Measurements from ENCODE around the gene DDX43.
"Not testable (repeated sequence)": the region's sequence is repeated elsewhere in the genome, so short reads cannot be mapped to it uniquely, and the experiment has no call there.

The DDX43 gene

DNA sequence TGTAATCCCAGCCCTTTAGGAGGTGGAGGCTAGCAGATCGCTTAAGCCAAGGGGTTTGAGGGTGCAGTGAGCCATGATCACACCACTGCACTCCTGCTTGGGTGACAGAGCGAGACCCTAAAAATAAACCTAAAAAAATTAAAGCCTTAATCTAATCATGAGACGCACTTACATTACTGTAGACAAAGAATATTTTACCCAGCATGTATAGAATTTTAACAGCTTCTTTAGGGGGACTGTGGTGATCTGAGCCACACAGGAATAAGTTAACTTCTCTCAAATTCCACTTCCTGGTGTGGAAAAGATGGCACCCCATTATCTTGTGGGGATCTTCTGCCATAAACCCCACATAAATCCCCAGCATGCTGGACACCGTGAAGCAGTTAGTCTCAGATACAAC is 22.6 kb upstream of the DDX43 start:
- Mint-ChIP-seq H3K4me3 (no peak overlapping the region), H3K9me3 (no peaks in the 10 kb centered on the region), H3K4me1 (ENCODE audit: low read depth) (no peaks in the 10 kb centered on the region), H3K27ac (no peak overlapping the region), H3K27me3 (ENCODE audit: low read depth) (peaks cover 2% of the 10 kb centered on the region), H3K36me3 (ENCODE audit: low read depth) (no peaks in the 10 kb centered on the region)
- no peak for DNase-seq (ENCODE audit: low spot score)

- no peaks in the 10 kb centered on the region for H3K4me1 Mint-ChIP-seq (ENCODE audit: low read depth)
- no peak for DNase-seq (ENCODE audit: low spot score)
Measured at GRCh38 chr6:73372516-73372915, 22.1 kb upstream of the DDX43 start.

DNA sequence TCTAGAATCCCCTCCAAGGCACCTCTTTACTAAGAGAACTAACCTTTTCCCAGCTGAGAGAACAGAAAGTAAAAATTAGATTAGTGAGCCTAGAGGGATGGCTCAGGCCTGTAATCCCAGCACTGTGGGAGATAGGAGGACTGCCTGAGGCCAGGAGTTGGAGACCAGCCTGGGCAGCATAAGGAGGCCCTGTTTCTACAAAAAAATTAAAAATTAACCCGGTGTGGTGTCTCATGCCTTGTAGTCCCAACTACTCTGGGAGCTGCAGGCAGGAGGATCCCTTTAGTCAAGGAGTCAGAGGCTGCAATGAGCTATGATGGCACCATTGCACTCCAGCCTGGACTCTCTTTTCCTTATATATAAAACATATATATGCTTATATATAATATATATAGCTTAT is 19.4 kb upstream of the DDX43 start:
- Mint-ChIP-seq H3K36me3 (ENCODE audit: low read depth) (no peaks in the 10 kb centered on the region), H3K4me3 (no peak overlapping the region), H3K27me3 (ENCODE audit: low read depth) (no peaks in the 10 kb centered on the region), H3K4me1 (ENCODE audit: low read depth) (no peaks in the 10 kb centered on the region), H3K9me3 (no peaks in the 10 kb centered on the region), H3K27ac (no peak overlapping the region)
- no peak for DNase-seq (ENCODE audit: low spot score)

More at GRCh38 chr6:73372516-73372915, 22.1 kb upstream of the DDX43 start:
- H3K9me3 Mint-ChIP-seq, result no peaks in the 10 kb centered on the region
- H3K36me3 Mint-ChIP-seq (ENCODE audit: low read depth), result no peaks in the 10 kb centered on the region
- no peak overlapping the region for H3K27ac Mint-ChIP-seq
- H3K4me3 Mint-ChIP-seq, result no peak overlapping the region
- H3K27me3 Mint-ChIP-seq (ENCODE audit: low read depth), result peaks cover 2% of the 10 kb centered on the region

DNA sequence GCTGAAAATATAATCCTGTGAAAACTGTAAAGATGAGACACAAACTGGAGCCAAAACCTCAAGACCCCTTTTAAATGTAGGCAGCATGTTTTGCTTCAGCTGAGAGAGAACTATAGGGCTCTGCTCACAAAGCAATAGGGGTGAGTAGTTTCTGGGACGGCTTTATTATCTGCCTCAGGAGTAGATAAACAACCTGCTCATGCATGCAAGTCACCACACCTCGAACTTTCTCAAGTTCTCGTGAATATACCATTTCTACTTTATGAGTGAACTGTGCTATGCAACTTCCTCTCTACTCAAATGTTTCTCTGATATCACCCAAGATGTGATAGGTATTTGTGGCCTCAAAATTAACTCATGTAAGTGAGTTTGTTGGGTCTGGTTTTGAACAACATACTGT is 17.4 kb upstream of the DDX43 start:
- Mint-ChIP-seq H3K4me1 (ENCODE audit: low read depth) (no peaks in the 10 kb centered on the region), H3K27ac (no peak overlapping the region), H3K9me3 (no peaks in the 10 kb centered on the region), H3K4me3 (no peak overlapping the region), H3K27me3 (ENCODE audit: low read depth) (no peaks in the 10 kb centered on the region), H3K36me3 (ENCODE audit: low read depth) (no peaks in the 10 kb centered on the region)
- DNase-seq (ENCODE audit: low spot score), result no peak

DNA sequence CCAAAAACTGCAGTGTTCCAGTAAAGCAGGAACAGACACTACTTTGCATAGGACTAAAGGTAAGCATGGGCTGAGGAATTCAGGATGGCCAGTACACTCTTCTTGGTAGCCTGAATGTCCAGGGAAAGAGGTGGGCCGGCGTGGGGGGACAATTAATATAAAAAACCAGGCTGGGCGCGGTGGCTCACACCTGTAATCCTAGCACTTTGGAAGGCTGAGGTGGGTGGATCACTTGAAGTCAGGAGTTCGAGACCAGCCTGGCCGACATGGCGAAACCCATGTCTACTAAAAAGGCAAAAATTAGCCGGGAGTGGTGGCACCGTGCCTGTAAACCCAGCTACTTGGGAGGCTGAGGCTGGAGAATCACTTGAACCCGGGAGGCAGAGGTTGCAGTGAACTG is 13.1 kb upstream of the DDX43 start:
- not testable (repeated sequence) for H3K36me3 Mint-ChIP-seq (ENCODE audit: low read depth); H3K4me1 Mint-ChIP-seq (ENCODE audit: low read depth)

DNA sequence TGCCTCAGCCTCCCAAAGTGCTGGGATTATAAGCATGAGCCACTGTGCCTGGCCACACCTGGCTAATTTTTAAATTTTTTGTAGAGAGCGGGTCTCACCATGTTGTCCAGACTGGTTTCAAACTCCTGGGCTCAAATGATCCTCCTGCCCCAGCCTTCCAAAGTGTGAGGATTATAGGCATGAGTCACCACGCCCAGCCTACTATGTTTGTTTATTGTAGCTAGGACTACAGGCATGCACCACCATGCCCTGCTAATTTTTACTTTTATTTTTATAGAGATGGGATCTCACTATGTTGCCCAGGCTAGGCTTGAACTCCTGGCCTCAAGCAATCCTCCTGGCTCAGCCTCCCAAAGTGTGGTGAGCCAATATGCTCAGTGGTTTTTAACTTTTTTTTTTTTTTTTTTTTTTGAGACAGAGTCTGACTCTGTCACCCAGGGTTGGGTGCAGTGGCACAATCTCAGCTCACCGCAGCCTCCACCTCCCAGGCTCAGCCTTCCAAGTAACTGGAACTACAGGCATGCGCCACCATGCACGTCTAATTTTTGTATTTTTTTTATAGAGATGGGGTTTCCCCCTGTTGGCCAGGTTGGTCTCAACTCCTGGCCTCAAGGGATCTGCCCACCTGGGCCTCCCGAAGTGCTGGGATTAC is 12.0 kb upstream of the DDX43 start:
- H3K4me3 Mint-ChIP-seq, result no peak overlapping the region
- H3K4me1 Mint-ChIP-seq (ENCODE audit: low read depth), result peaks cover 3% of the 10 kb centered on the region
- H3K27ac Mint-ChIP-seq, result no peak overlapping the region
- H3K27me3 Mint-ChIP-seq (ENCODE audit: low read depth), result peaks cover 4% of the 10 kb centered on the region
- DNase-seq (ENCODE audit: low spot score), result no peak
- H3K9me3 Mint-ChIP-seq, result no peaks in the 10 kb centered on the region
- peaks cover 1% of the 10 kb centered on the region for H3K36me3 Mint-ChIP-seq (ENCODE audit: low read depth)

More for the DNA sequence above, 13.1 kb upstream of the DDX43 start:
- H3K27ac Mint-ChIP-seq; H3K4me3 Mint-ChIP-seq; H3K9me3 Mint-ChIP-seq; H3K27me3 Mint-ChIP-seq (ENCODE audit: low read depth); DNase-seq (ENCODE audit: low spot score): not testable (repeated sequence)

GRCh38 chr6:73388433-73388799 is 6.2 kb upstream of the DDX43 start:
- DNase-seq (ENCODE audit: low spot score), result no peak
- Mint-ChIP-seq H3K9me3 (no peaks in the 10 kb centered on the region), H3K36me3 (ENCODE audit: low read depth) (peaks cover 2% of the 10 kb centered on the region), H3K4me3 (peak overlapping the region; percentile 84), H3K27ac (peak overlapping the region; percentile 84), H3K27me3 (ENCODE audit: low read depth) (peaks cover 2% of the 10 kb centered on the region), H3K4me1 (ENCODE audit: low read depth) (peaks cover 28% of the 10 kb centered on the region)

DNA sequence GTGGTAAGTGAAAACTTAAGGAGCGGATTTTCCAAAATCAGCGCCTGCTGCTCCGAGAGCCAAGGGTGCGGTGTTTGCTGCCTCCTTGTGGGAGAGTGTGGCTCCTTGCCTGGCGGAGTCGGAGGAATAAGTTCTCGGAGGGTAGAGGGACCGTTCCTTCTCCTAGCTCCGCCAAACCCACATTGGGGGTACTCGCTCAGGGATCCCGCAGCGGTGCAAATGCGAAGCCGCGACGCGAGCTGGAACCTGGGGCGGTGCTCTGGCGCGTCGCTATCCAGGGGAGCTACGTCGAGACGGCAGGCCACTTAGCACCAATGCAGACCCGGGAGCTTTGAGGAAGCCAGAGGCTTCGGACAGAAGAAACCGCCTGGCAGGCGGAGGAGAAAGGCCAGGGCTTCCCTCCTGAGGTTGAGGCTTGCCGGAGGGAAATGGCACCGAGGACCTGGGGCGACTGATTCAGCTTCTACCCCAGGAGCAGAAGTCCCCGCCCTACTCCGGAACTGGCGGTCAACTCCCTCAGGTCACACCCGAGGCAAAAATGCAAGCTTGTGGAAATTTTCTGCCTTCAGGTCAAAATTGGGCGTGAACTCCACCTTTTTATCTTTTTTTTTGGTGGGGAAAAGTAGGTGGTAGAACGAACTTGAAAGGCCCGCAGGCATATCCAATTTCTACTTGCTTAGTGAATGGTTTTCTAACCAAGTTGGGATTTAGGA is 5.7 kb upstream of the DDX43 start:
- H3K36me3 Mint-ChIP-seq (ENCODE audit: low read depth), result peaks cover 6% of the 10 kb centered on the region
- H3K27ac Mint-ChIP-seq, result peak overlapping the region; percentile 84
- peaks cover 28% of the 10 kb centered on the region for H3K4me1 Mint-ChIP-seq (ENCODE audit: low read depth)
- H3K9me3 Mint-ChIP-seq, result no peaks in the 10 kb centered on the region
- H3K4me3 Mint-ChIP-seq, result peak overlapping the region; percentile 84
- H3K27me3 Mint-ChIP-seq (ENCODE audit: low read depth), result peaks cover 2% of the 10 kb centered on the region
- peak; percentile 69 for DNase-seq (ENCODE audit: low spot score)

DNA sequence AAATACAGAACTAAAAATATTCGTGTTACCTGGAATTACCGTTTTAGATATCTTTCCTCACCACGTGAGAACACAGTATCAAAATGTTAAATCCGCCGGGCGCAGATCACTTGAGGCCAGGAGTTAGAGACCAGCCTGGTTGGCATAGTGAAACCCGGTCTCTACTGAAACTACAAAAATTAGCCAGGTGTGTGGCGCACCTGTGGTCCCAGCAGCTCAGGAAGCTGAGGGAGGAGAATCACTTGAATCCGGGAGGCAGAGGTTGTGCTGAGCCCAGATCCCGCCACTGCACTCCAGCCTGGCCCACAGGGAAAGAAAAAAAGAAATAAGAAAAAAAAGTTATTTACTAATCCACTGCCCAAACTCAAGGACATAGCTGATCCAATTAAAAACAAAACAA is 4.8 kb upstream of the DDX43 start:
- Mint-ChIP-seq H3K27me3 (ENCODE audit: low read depth) (peaks cover 2% of the 10 kb centered on the region), H3K4me1 (ENCODE audit: low read depth) (peaks cover 28% of the 10 kb centered on the region), H3K9me3 (no peaks in the 10 kb centered on the region), H3K27ac (no peak overlapping the region), H3K36me3 (ENCODE audit: low read depth) (peaks cover 5% of the 10 kb centered on the region), H3K4me3 (peak overlapping the region; percentile 9)
- no peak for DNase-seq (ENCODE audit: low spot score)

DNA sequence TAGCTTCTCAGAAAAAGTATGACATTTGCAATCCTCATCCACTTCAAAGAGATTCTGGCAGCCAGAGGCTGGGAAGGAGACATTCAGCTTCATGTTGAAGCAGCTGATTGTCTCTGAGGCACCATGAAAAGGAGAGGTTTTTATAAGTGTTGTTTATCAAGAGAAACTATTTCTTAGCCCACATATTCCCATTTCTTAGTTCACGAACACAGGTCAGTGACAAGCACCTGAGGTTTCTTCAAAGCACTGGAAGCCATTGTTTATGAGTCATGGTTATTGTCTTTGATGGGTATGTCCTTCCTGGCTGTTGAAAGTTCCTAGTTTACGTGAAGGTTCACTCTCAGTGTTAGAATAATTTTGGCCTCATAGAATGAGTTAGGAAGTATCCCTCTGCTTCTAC is 3.0 kb upstream of the DDX43 start:
- H3K36me3 Mint-ChIP-seq (ENCODE audit: low read depth), result peaks cover 5% of the 10 kb centered on the region
- no peaks in the 10 kb centered on the region for H3K27me3 Mint-ChIP-seq (ENCODE audit: low read depth)
- peak overlapping the region; percentile 23 for H3K4me3 Mint-ChIP-seq
- DNase-seq (ENCODE audit: low spot score), result no peak
- peaks cover 27% of the 10 kb centered on the region for H3K4me1 Mint-ChIP-seq (ENCODE audit: low read depth)
- no peak overlapping the region for H3K27ac Mint-ChIP-seq
- H3K9me3 Mint-ChIP-seq, result no peaks in the 10 kb centered on the region

DNA sequence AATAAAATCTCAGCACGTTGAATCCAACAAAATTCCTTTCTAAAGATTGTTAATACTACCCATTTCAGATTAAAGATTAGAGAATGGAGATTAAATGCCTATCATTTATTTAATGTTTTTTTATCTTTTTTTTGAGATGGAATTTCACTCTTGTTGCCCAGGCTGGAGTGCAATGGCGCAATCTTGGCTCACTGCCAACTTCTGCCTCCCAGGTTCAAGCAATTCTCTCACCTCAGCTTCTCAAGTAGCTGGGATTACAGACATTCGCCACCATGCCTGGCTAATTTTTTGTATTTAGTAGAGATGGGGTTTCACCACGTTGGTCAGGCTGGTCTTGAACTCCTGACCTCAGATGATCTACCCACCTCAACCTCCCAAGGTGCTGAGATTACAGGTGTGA is 2.4 kb upstream of the DDX43 start:
- H3K27me3 Mint-ChIP-seq (ENCODE audit: low read depth); H3K36me3 Mint-ChIP-seq (ENCODE audit: low read depth); H3K9me3 Mint-ChIP-seq; DNase-seq (ENCODE audit: low spot score); H3K4me3 Mint-ChIP-seq; H3K27ac Mint-ChIP-seq: not testable (repeated sequence)
- peaks cover 27% of the 10 kb centered on the region for H3K4me1 Mint-ChIP-seq (ENCODE audit: low read depth)

DNA sequence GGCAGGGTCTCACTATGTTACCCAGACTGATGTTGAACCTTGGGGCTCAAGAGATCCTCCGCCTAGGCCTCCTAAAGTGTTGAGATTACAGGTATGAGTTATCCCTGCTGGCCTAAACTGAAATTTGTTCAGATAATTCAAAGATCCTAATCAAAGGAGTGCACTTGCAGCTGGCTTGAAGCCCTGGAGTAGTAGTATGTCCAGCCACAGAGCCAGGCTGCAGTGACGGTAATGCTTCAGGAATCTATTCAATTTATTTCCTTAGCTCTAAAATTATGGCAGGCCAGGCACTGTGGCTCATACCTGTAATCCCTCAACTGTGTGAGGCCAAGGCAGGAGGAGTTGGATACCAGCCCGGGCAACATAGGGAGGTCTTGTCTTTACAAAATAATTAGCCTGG is 1.4 kb upstream of the DDX43 start:
- Mint-ChIP-seq H3K36me3 (ENCODE audit: low read depth) (peaks cover 5% of the 10 kb centered on the region), H3K4me3 (no peak overlapping the region), H3K9me3 (no peaks in the 10 kb centered on the region), H3K27me3 (ENCODE audit: low read depth) (no peaks in the 10 kb centered on the region), H3K4me1 (ENCODE audit: low read depth) (peaks cover 24% of the 10 kb centered on the region), H3K27ac (peak overlapping the region; percentile 28)
- DNase-seq (ENCODE audit: low spot score), result no peak

DNA sequence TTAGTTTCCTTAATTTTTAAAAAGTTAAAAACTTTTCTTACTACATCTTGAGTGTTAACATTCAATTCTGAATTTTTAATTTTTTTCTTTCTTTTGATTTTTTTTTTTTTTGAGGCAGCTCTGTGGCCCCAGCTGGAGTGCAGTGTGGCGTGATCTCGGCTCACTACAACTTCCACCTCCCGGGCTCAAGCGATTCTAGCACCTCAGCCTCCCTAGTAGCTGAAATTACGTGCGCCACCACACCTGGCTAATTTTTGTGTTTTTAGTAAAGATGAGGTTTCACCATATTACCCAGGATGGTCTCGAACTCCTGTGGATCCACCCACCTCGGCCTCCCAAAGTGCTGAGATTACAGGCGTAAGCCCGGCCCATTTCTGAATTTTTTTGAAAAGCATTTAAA is 1.2 kb downstream of the DDX43 start:
- H3K36me3 Mint-ChIP-seq (ENCODE audit: low read depth), result peaks cover 4% of the 10 kb centered on the region

DNA sequence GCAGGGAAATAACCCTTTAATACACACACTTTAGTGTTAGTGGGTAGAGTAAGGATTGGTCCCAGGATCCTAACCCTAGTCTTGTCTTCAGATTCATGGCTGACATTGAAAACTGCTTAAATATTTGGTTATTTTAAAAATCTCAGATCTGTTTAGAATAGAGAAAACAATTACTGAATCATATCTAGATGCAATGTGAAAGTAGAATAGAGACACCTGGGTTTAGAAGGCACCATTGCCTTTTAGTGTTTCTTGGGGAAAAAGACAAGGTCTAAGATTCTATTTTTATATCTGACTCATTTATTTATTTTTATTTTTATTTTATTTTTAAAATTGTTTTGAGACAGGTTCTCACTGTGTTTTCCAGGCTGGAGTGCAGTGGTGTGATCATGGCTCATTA is 6.0 kb downstream of the DDX43 start:
- Mint-ChIP-seq H3K9me3 (no peaks in the 10 kb centered on the region), H3K4me3 (no peak overlapping the region), H3K36me3 (ENCODE audit: low read depth) (peaks cover 5% of the 10 kb centered on the region), H3K4me1 (ENCODE audit: low read depth) (peaks cover 2% of the 10 kb centered on the region), H3K27me3 (ENCODE audit: low read depth) (no peaks in the 10 kb centered on the region), H3K27ac (no peak overlapping the region)
- no peak for DNase-seq (ENCODE audit: low spot score)

More for the DNA sequence above, 1.2 kb downstream of the DDX43 start:
- Mint-ChIP-seq H3K4me3 (no peak overlapping the region), H3K27me3 (ENCODE audit: low read depth) (no peaks in the 10 kb centered on the region), H3K4me1 (ENCODE audit: low read depth) (peaks cover 14% of the 10 kb centered on the region), H3K9me3 (no peaks in the 10 kb centered on the region), H3K27ac (no peak overlapping the region)
- no peak for DNase-seq (ENCODE audit: low spot score)

DNA sequence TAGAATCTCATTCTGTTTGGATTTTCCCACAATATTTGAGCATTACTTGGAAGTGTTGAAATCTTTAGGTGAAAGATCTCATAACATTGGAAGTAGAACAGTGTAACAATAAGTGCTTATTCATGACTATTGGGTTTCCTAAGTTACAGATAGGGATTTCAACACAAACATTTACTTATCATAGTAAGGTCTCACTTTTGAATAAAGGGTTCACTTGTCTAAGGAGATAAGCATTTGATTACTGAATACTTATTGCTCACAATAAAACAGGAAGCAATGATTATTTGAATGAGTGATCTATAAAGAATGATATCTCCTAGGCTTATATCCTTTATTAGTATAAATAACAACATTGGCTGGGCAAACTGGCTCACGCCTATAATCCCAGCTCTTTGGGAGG is 14.8 kb downstream of the DDX43 start:
- no peaks in the 10 kb centered on the region for H3K9me3 Mint-ChIP-seq
- H3K27ac Mint-ChIP-seq, result no peak overlapping the region
- peaks cover 18% of the 10 kb centered on the region for H3K36me3 Mint-ChIP-seq (ENCODE audit: low read depth)
- no peak overlapping the region for H3K4me3 Mint-ChIP-seq
- H3K4me1 Mint-ChIP-seq (ENCODE audit: low read depth), result no peaks in the 10 kb centered on the region
- DNase-seq (ENCODE audit: low spot score), result no peak
- no peaks in the 10 kb centered on the region for H3K27me3 Mint-ChIP-seq (ENCODE audit: low read depth)
